ENCODE data around the gene SEZ6.

Gene SEZ6

DNA sequence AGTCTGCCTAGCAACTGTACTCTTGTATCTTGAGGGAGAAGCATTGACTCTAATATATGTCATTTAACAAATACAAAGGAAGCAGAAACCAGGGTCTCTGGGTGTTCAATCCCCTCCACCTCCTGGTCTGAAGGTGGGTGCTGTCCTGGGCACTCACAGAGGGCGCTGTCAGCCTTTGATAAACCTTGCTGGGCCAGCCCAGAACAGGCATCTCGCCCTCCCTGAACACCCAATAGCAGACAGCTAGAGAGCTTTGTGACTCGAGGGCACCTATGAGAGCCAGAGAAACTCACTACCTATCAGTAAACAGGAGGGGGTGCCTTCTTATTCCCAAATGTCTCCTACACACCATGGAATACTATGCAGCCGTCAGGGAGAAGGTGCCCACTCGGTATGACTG is 30.8 kb upstream of the SEZ6 start:
- no peak overlapping the region for H3K4me3 ChIP-seq (ENCODE audit: control insufficient read depth, low read depth, low read length)
- TF ChIP-seq, protein P1, sequence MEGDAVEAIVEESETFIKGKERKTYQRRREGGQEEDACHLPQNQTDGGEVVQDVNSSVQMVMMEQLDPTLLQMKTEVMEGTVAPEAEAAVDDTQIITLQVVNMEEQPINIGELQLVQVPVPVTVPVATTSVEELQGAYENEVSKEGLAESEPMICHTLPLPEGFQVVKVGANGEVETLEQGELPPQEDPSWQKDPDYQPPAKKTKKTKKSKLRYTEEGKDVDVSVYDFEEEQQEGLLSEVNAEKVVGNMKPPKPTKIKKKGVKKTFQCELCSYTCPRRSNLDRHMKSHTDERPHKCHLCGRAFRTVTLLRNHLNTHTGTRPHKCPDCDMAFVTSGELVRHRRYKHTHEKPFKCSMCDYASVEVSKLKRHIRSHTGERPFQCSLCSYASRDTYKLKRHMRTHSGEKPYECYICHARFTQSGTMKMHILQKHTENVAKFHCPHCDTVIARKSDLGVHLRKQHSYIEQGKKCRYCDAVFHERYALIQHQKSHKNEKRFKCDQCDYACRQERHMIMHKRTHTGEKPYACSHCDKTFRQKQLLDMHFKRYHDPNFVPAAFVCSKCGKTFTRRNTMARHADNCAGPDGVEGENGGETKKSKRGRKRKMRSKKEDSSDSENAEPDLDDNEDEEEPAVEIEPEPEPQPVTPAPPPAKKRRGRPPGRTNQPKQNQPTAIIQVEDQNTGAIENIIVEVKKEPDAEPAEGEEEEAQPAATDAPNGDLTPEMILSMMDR (IDR thresholded peaks at IDR 0.05; ENCODE audit: control insufficient read depth, insufficient read depth, low read depth, low read length, missing control alignments): peak; percentile 1
- no peak for DNase-seq (ENCODE audit: low read depth)

- TF ChIP-seq, protein P1 (IDR thresholded peaks at IDR 0.05; ENCODE audit: control insufficient read depth, insufficient read depth, low read depth, low read length, missing control alignments): no peak
- no peak for DNase-seq (ENCODE audit: low read depth)
- no peak overlapping the region for H3K4me3 ChIP-seq (ENCODE audit: control insufficient read depth, low read depth, low read length)
Observed at GRCh38 chr17:29034510-29034909, 28.7 kb upstream of the SEZ6 start.

DNA sequence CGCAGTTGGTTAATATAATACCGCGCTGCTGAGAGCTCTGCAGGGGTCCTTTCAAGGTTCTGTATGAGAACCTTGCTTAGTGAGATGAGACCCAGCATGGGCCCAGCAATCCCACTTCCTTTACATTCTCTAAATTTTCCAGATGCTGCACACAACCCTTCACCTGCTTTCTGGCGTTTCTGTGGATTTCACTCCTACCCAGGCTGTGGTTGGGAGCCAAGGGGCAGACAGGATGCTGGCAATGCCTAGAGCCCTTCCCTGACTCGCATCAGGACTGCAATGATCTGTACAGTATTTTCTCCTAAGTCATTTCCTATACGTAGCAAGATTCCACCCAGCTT is 27.0 kb upstream of the SEZ6 start:
- H3K4me3 ChIP-seq (ENCODE audit: control insufficient read depth, low read depth, low read length): no peak overlapping the region
- TF ChIP-seq, protein P1 (IDR thresholded peaks at IDR 0.05; ENCODE audit: control insufficient read depth, insufficient read depth, low read depth, low read length, missing control alignments): no peak
- no peak for DNase-seq (ENCODE audit: low read depth)

DNA sequence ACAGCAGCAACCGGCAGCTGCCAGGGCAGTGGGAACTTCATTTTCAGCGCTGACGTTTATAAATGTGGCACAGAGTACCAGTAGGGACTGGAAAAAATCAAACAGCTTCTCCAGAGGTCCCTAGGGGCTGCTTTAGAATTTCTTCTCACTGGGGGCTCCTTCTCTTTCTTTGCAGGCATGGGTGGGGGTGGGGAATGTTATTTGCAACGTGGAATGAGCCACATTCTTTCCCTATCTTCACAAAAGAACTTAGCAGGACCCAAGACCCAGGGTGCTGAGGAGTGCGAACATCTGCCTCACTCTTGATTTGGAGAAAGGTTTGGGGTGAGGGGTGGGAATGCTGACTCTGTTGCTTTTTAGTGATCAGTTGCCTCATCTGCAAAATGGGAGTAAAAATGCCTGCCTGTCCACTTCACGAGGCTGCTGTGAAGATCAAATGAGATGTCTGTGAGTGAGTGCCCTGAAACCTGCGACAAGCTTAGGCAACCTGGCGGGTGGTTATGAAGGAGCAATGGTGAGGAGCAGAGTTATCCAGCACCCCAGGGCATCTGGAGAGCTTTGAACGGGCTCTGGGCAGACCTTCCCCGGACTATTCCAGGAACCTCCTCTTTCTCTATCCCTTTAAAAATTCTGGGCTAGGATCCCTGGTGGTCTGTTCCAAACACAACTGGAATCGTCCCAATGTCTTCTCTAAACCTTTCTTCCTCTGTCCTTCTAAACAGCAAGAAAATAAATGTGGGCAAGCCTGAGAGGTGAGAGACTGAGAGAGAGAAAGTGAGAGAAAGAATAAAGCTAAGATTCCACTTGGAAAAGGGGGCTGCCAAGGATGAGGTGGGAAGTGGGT is 26.4 kb upstream of the SEZ6 start:
- DNase-seq (ENCODE audit: low read depth): no peak
- no peak overlapping the region for H3K4me3 ChIP-seq (ENCODE audit: control insufficient read depth, low read depth, low read length)
- TF ChIP-seq, protein P1 (IDR thresholded peaks at IDR 0.05; ENCODE audit: control insufficient read depth, insufficient read depth, low read depth, low read length, missing control alignments): no peak

- TF ChIP-seq, protein P1 (IDR thresholded peaks at IDR 0.05; ENCODE audit: control insufficient read depth, insufficient read depth, low read depth, low read length, missing control alignments): no peak
- no peak for DNase-seq (ENCODE audit: low read depth)
- no peak overlapping the region for H3K4me3 ChIP-seq (ENCODE audit: control insufficient read depth, low read depth, low read length)
Observed at GRCh38 chr17:29031488-29031887, 25.7 kb upstream of the SEZ6 start.

- H3K4me3 ChIP-seq (ENCODE audit: control insufficient read depth, low read depth, low read length): no peak overlapping the region
- TF ChIP-seq, protein P1 (IDR thresholded peaks at IDR 0.05; ENCODE audit: control insufficient read depth, insufficient read depth, low read depth, low read length, missing control alignments): no peak
- no peak for DNase-seq (ENCODE audit: low read depth)
Observed at GRCh38 chr17:29024316-29024952, 18.6 kb upstream of the SEZ6 start.

All from AG09309 (cell line).